ENCODE results near the gene SNX9.
"Not testable (repeated sequence)": the region's sequence is repeated elsewhere in the genome, so short reads cannot be mapped to it uniquely, and the experiment has no call there.

Gene SNX9

GRCh38 chr6:157790548-157791160 is 32.4 kb upstream of the SNX9 start:
- H3K27me3 ChIP-seq (ENCODE audit: low read depth) = peaks cover 11% of the 10 kb centered on the region
- no peak overlapping the region for H3K4me3 ChIP-seq
- in situ Hi-C loops (cut with MboI; ENCODE audit: low sequenced_read_pairs) = no loop called here
- no peaks in the 10 kb centered on the region for H3K9me3 ChIP-seq
- H3K4me1 ChIP-seq = no peaks in the 10 kb centered on the region
- no peak for DNase-seq (ENCODE audit: low spot score in 2 of 2)
- no peaks in the 10 kb centered on the region for H3K36me3 ChIP-seq (replicated peaks)

DNA sequence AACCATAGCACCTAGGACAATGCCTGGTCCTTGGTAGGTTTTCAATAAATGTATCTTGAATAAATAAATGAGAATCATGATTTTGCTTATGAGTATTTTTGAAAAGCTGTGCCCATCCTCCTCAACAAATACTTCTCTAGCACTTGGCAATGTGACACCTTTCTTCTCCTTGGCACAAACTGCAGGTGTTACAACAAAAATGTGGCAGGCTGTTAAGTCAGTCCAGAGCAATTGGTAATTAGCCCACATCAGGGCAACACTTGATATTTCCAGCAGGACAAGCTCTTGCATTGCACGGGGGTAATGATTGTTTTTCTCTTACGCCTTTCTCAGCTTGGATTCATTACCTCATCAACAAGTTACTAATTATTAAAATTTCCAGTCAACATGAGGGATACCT is 31.6 kb upstream of the SNX9 start:
- no peak for DNase-seq (ENCODE audit: low spot score in 2 of 2)
- in situ Hi-C loops (cut with MboI; ENCODE audit: low sequenced_read_pairs) = no loop called here
- H3K4me3 ChIP-seq = no peak overlapping the region

GRCh38 chr6:157792671-157793070 is 30.4 kb upstream of the SNX9 start:
- no peak for DNase-seq (ENCODE audit: low spot score in 2 of 2)
- no peaks in the 10 kb centered on the region for H3K36me3 ChIP-seq (replicated peaks)
- in situ Hi-C loops (cut with MboI; ENCODE audit: low sequenced_read_pairs) = no loop called here
- no peaks in the 10 kb centered on the region for H3K9me3 ChIP-seq
- H3K27me3 ChIP-seq (ENCODE audit: low read depth) = peaks cover 8% of the 10 kb centered on the region
- no peaks in the 10 kb centered on the region for H3K4me1 ChIP-seq
- H3K4me3 ChIP-seq = no peak overlapping the region

More for the DNA sequence above, 31.6 kb upstream of the SNX9 start:
- Histone ChIP-seq H3K27me3 (ENCODE audit: low read depth) (peaks cover 10% of the 10 kb centered on the region), H3K36me3 (replicated peaks) (no peaks in the 10 kb centered on the region), H3K9me3 (no peaks in the 10 kb centered on the region), H3K4me1 (no peaks in the 10 kb centered on the region)

- in situ Hi-C loops (cut with MboI; ENCODE audit: low sequenced_read_pairs); DNase-seq (ENCODE audit: low spot score in 2 of 2): not testable (repeated sequence)
Measured at GRCh38 chr6:157794012-157794411, 29.0 kb upstream of the SNX9 start.

GRCh38 chr6:157795841-157796240 is 27.2 kb upstream of the SNX9 start:
- no peaks in the 10 kb centered on the region for H3K9me3 ChIP-seq
- peaks cover 3% of the 10 kb centered on the region; the same call in 1 of the 2 replicates for H3K27me3 ChIP-seq (ENCODE audit: low read depth)
- H3K4me1 ChIP-seq = no peaks in the 10 kb centered on the region
- in situ Hi-C loops (cut with MboI; ENCODE audit: low sequenced_read_pairs) = no loop called here
- no peaks in the 10 kb centered on the region for H3K36me3 ChIP-seq (replicated peaks)
- no peak for DNase-seq (ENCODE audit: low spot score in 2 of 2)
- no peak overlapping the region for H3K4me3 ChIP-seq

More at GRCh38 chr6:157794012-157794411, 29.0 kb upstream of the SNX9 start:
- H3K27me3 ChIP-seq (ENCODE audit: low read depth); H3K9me3 ChIP-seq; H3K36me3 ChIP-seq (replicated peaks); H3K4me1 ChIP-seq; H3K4me3 ChIP-seq: not testable (repeated sequence)

DNA sequence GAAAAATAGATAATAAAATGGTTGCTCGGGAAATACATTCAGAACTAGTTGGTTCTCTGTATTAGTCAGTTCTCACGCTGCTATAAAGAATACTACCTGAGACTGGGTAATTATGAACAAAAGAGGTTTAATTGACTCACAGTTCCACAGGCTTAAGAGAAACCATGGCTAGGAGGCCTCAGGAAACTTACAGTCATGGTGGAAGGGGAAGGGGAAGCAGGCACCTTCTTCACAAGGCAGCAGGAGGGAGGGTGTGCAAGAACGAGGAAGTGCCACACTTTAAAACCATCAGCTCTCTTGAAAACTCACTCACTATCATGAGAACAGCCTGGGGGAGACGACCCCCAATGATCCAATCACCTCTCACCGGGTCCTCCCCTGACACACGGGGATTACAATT is 24.2 kb upstream of the SNX9 start:
- Histone ChIP-seq H3K9me3 (no peaks in the 10 kb centered on the region), H3K4me3 (no peak overlapping the region), H3K4me1 (no peaks in the 10 kb centered on the region), H3K36me3 (replicated peaks) (no peaks in the 10 kb centered on the region), H3K27me3 (ENCODE audit: low read depth) (peaks cover 3% of the 10 kb centered on the region; the same call in 1 of the 2 replicates)
- in situ Hi-C loops (cut with MboI; ENCODE audit: low sequenced_read_pairs) = no loop called here
- no peak for DNase-seq (ENCODE audit: low spot score in 2 of 2)

DNA sequence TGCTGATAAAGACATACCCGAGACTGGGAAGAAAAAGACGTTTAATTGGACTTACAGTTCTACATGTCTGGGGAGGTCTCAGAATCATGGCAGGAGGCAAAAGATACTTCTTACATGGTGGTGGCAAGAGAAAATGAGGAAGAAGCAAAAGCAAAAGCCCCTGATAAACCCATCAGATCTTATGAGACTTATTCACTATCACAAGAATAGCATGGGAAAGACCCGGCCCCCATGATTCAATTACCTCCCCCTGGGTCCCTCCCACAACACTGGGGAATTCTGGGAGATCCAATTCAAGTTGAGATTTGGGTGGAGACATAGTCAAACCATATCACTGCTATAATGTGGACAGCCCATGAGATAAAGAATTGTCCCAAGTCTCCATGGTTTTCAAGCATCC is 23.5 kb upstream of the SNX9 start:
- H3K27me3 ChIP-seq (ENCODE audit: low read depth); in situ Hi-C loops (cut with MboI; ENCODE audit: low sequenced_read_pairs); DNase-seq (ENCODE audit: low spot score in 2 of 2); H3K4me1 ChIP-seq; H3K36me3 ChIP-seq (replicated peaks); H3K4me3 ChIP-seq; H3K9me3 ChIP-seq: not testable (repeated sequence)

DNA sequence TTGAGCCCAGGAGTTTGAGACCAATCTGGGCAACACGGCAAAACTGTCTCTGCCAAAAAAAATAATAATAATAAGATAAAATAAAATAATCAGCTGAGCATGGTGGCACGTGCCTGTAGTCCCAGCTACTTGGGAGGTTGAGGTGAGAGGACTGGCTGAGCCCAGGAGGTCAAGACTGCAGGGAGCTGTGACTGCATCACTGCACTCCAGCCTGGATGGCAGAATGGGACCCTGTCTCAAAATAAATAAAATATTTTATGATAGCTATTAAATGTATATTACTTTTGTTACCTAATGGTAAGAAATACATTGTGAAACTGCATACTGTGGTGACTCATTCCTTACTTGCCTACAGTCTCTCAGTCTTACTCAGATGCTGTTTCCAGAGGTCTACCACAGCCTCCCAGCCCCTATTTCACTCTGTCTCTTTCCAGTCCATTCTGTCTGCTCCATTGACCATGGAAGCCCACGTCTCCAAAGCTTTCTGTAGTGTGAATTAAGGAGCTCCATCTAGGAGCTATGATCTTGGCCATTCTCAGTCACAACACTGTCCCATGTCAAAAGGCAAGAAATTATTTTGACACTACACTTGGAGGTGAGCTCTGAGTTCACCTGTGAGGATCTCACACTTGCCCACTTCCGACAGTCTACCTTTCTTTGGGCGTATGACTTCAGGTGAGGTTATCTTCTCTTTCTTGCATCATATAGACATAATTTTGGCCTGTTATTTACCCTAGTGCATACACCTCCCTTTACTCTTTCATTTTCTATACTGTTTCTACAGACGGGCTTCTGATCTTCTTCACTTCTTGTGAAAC is 22.4 kb upstream of the SNX9 start:
- no peak for DNase-seq (ENCODE audit: low spot score in 2 of 2)
- Histone ChIP-seq H3K27me3 (ENCODE audit: low read depth) (peaks cover 3% of the 10 kb centered on the region; the same call in 1 of the 2 replicates), H3K4me1 (no peaks in the 10 kb centered on the region), H3K9me3 (no peaks in the 10 kb centered on the region), H3K36me3 (replicated peaks) (no peaks in the 10 kb centered on the region), H3K4me3 (no peak overlapping the region)
- in situ Hi-C loops (cut with MboI; ENCODE audit: low sequenced_read_pairs) = no loop called here

GRCh38 chr6:157804448-157805327 is 18.4 kb upstream of the SNX9 start:
- H3K9me3 ChIP-seq = no peaks in the 10 kb centered on the region

DNA sequence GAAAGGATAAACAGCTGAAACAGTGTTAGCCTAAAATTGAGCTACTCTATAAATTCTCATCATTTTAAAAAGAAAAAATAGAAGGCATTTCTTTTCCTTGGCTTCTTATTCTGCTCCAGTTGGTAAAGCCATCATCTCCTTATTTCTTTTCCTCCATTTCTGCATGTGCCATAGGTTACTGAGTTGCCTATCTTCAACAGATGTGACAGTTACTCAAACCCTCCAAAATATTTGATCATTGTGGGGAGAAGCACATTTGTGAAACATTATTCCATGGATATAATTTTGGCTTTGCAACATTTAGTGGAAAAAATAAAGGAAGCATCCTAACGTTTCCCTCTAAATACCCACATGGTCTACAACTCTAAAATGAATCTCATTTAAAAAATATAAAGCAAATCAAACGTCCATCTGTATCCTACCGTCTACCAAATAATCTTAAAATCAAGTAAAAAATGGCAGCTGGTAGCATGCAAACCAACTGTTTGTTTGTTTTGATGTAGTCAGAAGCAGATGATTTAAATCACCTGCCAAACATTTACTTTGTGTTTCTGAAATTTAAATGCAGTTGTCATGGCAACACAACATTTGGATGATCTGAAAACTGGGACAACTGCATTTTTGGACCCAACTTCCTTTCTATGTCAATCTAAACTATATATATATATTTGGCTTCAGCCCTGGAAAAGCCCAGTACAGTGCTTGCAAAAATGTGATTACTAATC is 16.8 kb upstream of the SNX9 start:
- H3K9me3 ChIP-seq = no peaks in the 10 kb centered on the region
- no peaks in the 10 kb centered on the region for H3K27me3 ChIP-seq (ENCODE audit: low read depth)
- no peak overlapping the region for H3K4me3 ChIP-seq
- no peaks in the 10 kb centered on the region for H3K36me3 ChIP-seq (replicated peaks)
- H3K4me1 ChIP-seq = no peaks in the 10 kb centered on the region
- no peak for DNase-seq (ENCODE audit: low spot score in 2 of 2)
- in situ Hi-C loops (cut with MboI; ENCODE audit: low sequenced_read_pairs) = no loop called here

More at GRCh38 chr6:157804448-157805327, 18.4 kb upstream of the SNX9 start:
- Histone ChIP-seq H3K36me3 (replicated peaks) (no peaks in the 10 kb centered on the region), H3K4me1 (no peaks in the 10 kb centered on the region), H3K27me3 (ENCODE audit: low read depth) (no peaks in the 10 kb centered on the region), H3K4me3 (no peak overlapping the region)
- no peak for DNase-seq (ENCODE audit: low spot score in 2 of 2)
- in situ Hi-C loops (cut with MboI; ENCODE audit: low sequenced_read_pairs) = no loop called here

DNA sequence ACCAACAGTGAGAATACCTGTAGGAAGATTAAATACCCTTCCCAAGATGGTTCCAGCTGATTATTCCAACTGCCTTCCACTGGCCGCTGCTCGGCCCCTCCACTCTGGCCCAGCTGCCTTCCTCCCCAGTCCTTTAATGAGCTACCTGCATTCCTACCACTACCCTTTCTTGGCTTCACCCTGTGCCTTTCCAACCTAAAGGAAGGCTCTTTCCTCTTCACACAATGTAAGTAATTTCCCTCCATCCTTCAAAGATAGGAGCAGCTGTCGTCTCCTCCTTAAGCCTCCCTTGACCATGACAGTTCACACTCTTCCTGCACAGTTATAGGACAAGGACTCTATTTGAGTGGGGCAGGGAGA is 16.2 kb upstream of the SNX9 start:
- Histone ChIP-seq H3K4me1 (no peaks in the 10 kb centered on the region), H3K36me3 (replicated peaks) (no peaks in the 10 kb centered on the region), H3K9me3 (no peaks in the 10 kb centered on the region), H3K27me3 (ENCODE audit: low read depth) (no peaks in the 10 kb centered on the region), H3K4me3 (no peak overlapping the region)
- no peak for DNase-seq (ENCODE audit: low spot score in 2 of 2)
- in situ Hi-C loops (cut with MboI; ENCODE audit: low sequenced_read_pairs) = no loop called here

DNA sequence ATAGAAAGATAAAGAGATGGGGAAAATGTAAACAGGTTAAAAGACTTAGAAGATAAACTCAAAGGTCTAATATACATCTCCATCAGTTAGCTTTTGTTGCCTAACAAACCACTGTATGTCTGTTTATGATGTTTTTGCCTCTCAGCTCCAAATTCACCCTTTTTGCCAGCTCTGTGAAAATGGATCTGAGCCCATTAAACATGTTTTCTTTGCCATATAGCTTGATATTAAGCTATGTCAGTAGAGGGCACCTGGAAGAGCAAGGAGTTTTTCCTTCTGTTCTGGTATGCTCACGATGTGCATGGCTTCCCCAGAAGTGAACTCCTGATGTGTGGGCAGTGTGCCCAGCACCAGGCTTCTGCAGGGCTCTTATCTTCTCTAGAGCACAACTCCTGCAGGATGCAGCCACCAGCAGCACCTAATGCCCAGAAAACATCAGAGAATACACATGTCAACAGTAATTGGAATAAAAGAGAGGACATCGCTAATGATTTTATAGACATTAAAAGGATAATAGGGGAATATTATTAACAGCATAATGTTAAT is 14.6 kb upstream of the SNX9 start:
- H3K4me3 ChIP-seq = no peak overlapping the region
- DNase-seq (ENCODE audit: low spot score in 2 of 2) = no peak
- no peaks in the 10 kb centered on the region for H3K36me3 ChIP-seq (replicated peaks)
- no peaks in the 10 kb centered on the region for H3K27me3 ChIP-seq (ENCODE audit: low read depth)
- in situ Hi-C loops (cut with MboI; ENCODE audit: low sequenced_read_pairs) = no loop called here
- H3K4me1 ChIP-seq = no peaks in the 10 kb centered on the region
- no peaks in the 10 kb centered on the region for H3K9me3 ChIP-seq

GRCh38 chr6:157809613-157810012 is 13.4 kb upstream of the SNX9 start:
- H3K27me3 ChIP-seq (ENCODE audit: low read depth) = no peaks in the 10 kb centered on the region
- no peak for DNase-seq (ENCODE audit: low spot score in 2 of 2)
- no peak overlapping the region for H3K4me3 ChIP-seq
- H3K36me3 ChIP-seq (replicated peaks) = no peaks in the 10 kb centered on the region
- in situ Hi-C loops (cut with MboI; ENCODE audit: low sequenced_read_pairs) = no loop called here
- no peaks in the 10 kb centered on the region for H3K9me3 ChIP-seq
- peaks cover 5% of the 10 kb centered on the region for H3K4me1 ChIP-seq

Measured in HAP-1 (cell line).